HuH-7 (cell line): ENCODE data around the gene NTN1.
"Not testable (repeated sequence)": the region's sequence is repeated elsewhere in the genome, so short reads cannot be mapped to it uniquely, and the experiment has no call there.

Experiments used
- DNase-seq: peaks from one replicate; pipeline ENCODE4 v3.0.0; 2011; ENCODE audit warnings: low spot score

NTN1 gene

DNA sequence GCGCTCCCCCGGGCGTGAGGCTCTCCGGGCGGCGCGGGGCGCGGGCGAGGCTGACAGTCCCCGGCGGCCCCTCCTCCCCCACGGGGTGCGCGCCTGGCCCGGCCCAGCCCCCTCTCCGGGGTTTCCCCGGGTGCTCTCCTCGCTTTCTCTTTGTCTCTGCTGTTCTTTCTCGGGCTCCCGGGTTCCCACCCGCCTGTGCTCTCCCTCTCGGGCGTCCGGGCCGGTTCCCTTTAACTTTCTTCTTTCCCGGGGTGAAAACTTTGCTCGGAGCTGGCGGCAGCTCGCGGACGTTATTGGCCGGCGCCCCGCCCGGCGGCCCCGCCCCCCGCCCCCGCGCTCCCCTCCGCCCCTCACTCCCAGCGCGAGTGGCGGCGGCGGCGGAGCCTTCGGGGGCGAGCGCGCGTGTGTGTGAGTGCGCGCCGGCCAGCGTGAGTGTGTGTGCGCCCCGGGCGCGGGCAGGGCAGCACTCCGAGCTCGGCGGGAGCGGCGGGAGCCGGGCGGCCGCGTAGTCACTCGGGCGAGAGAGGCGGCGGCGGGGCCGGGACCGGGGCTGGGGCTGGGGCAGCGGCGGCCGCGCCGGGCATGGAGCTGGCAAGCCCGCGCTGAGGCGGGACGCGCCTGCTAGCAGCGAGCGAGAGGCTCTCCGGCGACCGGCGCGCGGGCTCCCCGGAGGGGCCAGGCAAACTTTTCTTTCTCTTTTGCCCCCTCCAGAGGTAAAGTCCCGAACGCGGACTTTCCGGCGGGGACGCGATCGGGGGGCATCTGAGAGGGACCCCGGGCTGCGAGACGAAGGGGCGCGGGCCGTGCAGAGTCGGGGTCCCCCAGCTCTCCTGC, at the start of gene NTN1:
Gene NTN1 (plus strand): TSS at position 353 of the 834 bp plus-strand sequence. CDS start 864 bp downstream, outside the sequence.
- DNase-seq, result peak; percentile 61

- DNase-seq, result no peak
Observed at GRCh38 chr17:8975091-8975725, 46.1 kb upstream of the NTN1 start.

GRCh38 chr17:8976638-8977037, 44.7 kb upstream of the NTN1 start:
- no peak for DNase-seq

DNA sequence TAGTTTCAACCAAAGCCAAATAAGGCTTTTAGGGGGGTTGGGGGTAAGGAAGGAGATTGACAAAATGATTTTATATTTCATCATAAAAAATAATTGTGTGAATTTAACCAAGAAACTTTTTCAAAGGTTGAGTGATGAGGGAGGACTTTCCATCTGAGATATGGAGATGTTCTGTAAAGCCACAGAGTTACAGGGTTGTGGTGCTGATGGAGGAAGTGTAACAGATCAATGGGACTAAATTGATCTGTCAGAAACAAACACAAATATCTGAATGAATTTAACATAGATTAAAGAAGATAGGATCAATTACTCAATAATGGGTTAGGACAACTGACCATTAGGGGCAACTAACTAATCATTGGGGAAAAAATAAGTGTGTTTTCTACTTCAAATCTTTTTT, 41.6 kb upstream of the NTN1 start:
- no peak for DNase-seq

GRCh38 chr17:8981443-8981842, 39.9 kb upstream of the NTN1 start:
- no peak for DNase-seq

- not testable (repeated sequence) for DNase-seq
Observed at GRCh38 chr17:8984225-8984624, 37.1 kb upstream of the NTN1 start.

- DNase-seq, result no peak
Observed at GRCh38 chr17:8985054-8985701, 36.1 kb upstream of the NTN1 start.

GRCh38 chr17:8986295-8986694, 35.0 kb upstream of the NTN1 start:
- no peak for DNase-seq

DNA sequence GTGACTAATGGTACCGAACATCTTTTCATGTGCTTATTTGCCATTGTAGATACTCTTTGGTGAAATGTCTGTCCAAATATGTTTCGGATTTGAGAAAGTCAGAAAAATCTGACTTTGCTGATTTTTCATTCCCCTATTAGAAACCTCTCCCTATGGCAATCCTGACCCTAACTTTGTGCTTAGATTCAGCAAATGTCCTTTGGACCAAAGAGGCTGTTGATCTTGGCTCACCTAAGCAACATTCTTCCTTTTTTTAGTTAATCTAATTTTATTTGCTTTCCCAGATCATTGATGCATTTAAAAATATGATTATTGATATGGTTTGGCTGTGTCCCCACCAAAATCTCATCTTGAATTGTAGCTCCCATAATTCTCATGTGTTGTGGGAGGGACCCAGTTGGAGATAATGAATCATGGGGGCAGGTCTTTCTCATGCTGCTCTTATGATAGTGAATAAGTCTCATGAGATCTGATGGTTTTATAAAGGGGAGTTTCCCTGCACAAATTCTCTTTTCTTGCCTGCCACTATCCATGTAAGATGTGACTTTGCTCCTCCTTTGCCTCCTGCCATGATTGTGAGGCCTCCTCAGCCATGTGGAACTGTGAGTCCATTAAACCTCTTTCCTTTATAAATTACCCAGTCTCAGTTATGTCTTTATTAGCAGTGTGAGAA, 32.9 kb upstream of the NTN1 start:
- not testable (repeated sequence) for DNase-seq

- DNase-seq, result no peak
Observed at GRCh38 chr17:8991514-8992285, 29.6 kb upstream of the NTN1 start.

GRCh38 chr17:8994319-8994718, 27.0 kb upstream of the NTN1 start:
- peak; percentile 62 for DNase-seq

- DNase-seq, result no peak
Observed at GRCh38 chr17:8995711-8996110, 25.6 kb upstream of the NTN1 start.

GRCh38 chr17:8997994-8998628, 23.2 kb upstream of the NTN1 start:
- peak; percentile 64 for DNase-seq

DNA sequence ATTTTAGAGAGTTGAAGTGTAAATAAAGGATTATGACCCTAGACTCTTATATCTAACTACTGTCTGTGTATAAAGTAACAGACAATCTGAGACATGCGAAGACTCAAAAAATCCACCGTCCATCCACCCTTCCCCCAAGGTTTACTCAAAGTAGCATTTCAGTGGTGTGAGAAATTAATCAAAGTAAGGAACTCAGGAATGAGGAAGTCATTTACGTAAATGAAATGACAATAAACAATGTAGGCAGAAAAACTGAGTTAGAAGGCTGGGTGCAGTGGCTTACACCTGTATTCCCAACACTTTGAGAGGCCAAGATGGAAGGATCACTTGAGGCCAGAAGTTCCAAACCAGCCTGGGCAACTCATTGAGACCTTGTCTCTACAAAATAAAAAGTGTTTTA, 19.8 kb upstream of the NTN1 start:
- DNase-seq, result no peak

DNA sequence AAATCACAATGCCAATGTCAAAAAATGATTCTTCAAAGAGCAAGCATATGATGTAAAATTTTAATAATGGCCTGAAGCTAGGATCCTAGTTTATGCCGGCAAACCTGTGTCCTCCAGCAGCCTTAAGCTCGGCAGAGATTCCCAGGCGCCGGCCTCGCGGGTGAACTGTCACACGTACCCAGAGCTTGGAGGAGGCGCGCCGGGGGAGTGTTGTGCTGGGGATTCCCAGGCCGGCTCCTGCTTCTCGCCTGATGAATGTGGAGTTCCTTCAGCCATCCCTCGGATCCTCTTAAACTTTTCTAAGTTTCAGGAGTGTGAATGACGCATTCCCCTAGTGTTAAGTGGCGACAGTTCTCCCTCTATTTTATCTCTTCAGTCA, 19.1 kb upstream of the NTN1 start:
- no peak for DNase-seq

DNA sequence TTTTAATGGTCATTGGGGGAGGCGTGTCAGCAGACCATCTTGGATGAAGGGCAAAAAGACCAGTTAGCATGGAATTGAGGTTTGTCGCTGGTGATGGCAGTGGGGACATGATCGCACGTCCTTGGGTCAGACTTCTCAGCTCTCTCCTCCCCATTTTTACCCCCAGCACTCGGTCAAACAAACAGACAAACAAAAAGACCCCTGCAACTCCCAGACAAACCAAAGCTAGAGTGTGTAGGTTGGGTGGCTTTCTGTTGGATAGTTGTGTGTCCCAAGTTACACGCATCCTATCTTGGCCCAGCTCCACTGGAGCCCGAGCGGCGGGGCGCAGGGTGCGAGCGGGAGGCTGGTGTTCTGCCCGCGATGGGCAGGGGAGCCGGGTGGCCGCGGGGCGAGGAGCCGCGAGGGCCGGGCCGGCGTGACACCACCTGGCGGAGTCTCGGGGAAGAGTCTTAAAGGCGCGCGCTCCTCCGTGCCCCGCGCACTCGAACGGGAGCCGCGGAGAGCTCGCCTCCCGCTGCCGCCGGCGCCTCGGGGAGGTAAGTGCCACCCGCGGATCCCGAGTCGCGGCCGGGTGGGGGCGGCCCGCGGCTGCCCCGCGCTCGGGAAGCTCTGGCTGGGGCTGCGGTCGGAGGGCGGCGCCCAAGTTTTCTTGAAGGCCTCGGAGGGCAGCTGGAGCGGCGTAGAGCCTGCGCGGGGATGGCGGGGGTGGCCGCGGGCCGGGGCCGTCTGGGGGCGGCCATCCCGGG, 18.5 kb upstream of the NTN1 start:
- DNase-seq, result no peak

- DNase-seq, result no peak
Observed at GRCh38 chr17:9003355-9004131, 17.8 kb upstream of the NTN1 start.

GRCh38 chr17:9004132-9004960, 17.0 kb upstream of the NTN1 start:
- no peak for DNase-seq

DNA sequence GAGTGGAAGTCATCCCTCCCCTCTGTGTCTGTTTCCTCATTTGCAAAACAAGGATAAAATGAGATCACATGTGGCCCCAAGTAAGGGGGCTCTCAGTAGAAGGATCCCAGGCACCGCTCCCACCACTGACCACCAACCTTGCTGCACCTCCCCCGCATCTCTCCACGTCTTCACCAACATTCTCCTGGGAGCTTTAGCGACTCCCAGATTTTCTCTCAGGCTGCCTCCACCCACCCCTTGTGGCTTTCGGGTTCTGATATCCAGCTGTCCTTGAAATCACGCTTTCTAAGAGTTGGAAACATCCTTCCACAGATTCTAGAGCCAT, 16.4 kb upstream of the NTN1 start:
- no peak for DNase-seq
